Panc1 (cell line): Measurements from ENCODE around the gene SLC9A7. TPM values are rescaled to one million over a fixed set of nuclear protein-coding genes. Genes with fewer than 3 reads are reported as not detected.

Experiments used
- ATAC-seq: fragments of 200-7000 bp; cut with Tn5 transposase; 2 replicates; pipeline ENCODE4 v1.9.1; 2020; ENCODE audit warnings: mild to moderate bottlenecking, moderate library complexity
- BruUV-seq: library from RNA; stranded (reverse); fragments of 400-500 nt; replicated peaks from 2 replicates; lab custom pipeline; 2021; lab: Mats Ljungman, UMichigan
- CTCF ChIA-PET: fragments of 300-600 bp; sonication (Branson Sonifier 250); formaldehyde crosslinking; loops from one replicate; lab custom pipeline; 2022; ENCODE audit warnings: antibody characterized with exemption; lab: Charles Lee
- POLR2A ChIA-PET: fragments of 300-600 bp; sonication (Branson Sonifier 250); formaldehyde crosslinking; loops from one replicate; lab custom pipeline; 2022; ENCODE audit warnings: antibody characterized with exemption; lab: Charles Lee
- DNase-seq: peaks from one replicate; pipeline ENCODE4 v3.0.0-alpha.2; 2010; ENCODE audit warnings: low read depth, low spot score
- H3K27ac ChIP-seq: 2 replicates; pipeline ENCODE4 v1.5.1; 2011; ENCODE audit warnings: mild to moderate bottlenecking, low read length, inconsistent platforms
- H3K27me3 ChIP-seq: fragments of 200-500 bp; sonication (Bioruptor generic); 2 replicates; pipeline ENCODE4 v1.6.0; 2014; ENCODE audit warnings: low read length, inconsistent platforms; ENCODE audit not compliant: control insufficient read depth, insufficient read depth
- H3K36me3 ChIP-seq: fragments of 200-500 bp; sonication (Bioruptor generic); 2 replicates; pipeline ENCODE4 v1.5.1; 2014; ENCODE audit warnings: inconsistent platforms, mild to moderate bottlenecking, low read length, moderate library complexity; ENCODE audit not compliant: control insufficient read depth, insufficient read depth
- H3K4me1 ChIP-seq: 2 replicates; pipeline ENCODE4 v1.5.1; 2011; ENCODE audit warnings: inconsistent platforms, mild to moderate bottlenecking, low read length, moderate library complexity; ENCODE audit not compliant: control insufficient read depth, insufficient read depth
- H3K4me3 ChIP-seq, 2 experiments: 2 replicates each; pipeline ENCODE4 v1.5.1; 2011 to 2012; ENCODE audit warnings: low read depth in 2 of 2, low read length in 2 of 2, mild to moderate bottlenecking in 2 of 2, inconsistent platforms in 1 of 2, moderate library complexity in 1 of 2
- H3K9me3 ChIP-seq: fragments of 200-500 bp; sonication (Bioruptor generic); 2 replicates; pipeline ENCODE4 v1.5.1; 2014; ENCODE audit warnings: low read depth, mild to moderate bottlenecking, inconsistent platforms, low read length, moderate library complexity; ENCODE audit not compliant: control insufficient read depth, insufficient read depth
- CTCF ChIP-seq: fragments of 450-650 bp; IDR thresholded peaks from 2 replicates; pipeline ENCODE4 v1.5.1; 2017; ENCODE audit warnings: mild to moderate bottlenecking
- POLR2AphosphoS5 ChIP-seq: IDR thresholded peaks from 2 replicates; pipeline ENCODE4 v1.6.1; 2012; ENCODE audit warnings: mild to moderate bottlenecking, low read depth, low read length, moderate library complexity
- REST ChIP-seq, 2 experiments: IDR thresholded peaks; 2 replicates each; pipeline ENCODE4 v1.6.1; 2011 to 2012; ENCODE audit warnings: low read depth in 2 of 2, control low read depth in 1 of 2, low read length in 1 of 2, mild to moderate bottlenecking in 1 of 2, moderate library complexity in 1 of 2; ENCODE audit not compliant: insufficient read depth in 1 of 2
- SIN3A ChIP-seq: IDR thresholded peaks from 2 replicates; pipeline ENCODE4 v1.6.1; 2012; ENCODE audit warnings: low read depth, mild to moderate bottlenecking, low read length, moderate library complexity, borderline replicate concordance; ENCODE audit not compliant: insufficient read depth
- TCF7L2 ChIP-seq: IDR thresholded peaks from 2 replicates; pipeline ENCODE4 v1.6.1; 2011; ENCODE audit warnings: mild to moderate bottlenecking, low read depth, low read length, inconsistent platforms
- in situ Hi-C: cut with HindIII; loops from 2 replicates; pipeline ENCODE4 v1.10.0; 2016; ENCODE audit warnings: low sequenced_read_pairs, low pct_unique_long_range_greater_than_20kb
- intact Hi-C: fragments of 100-400 bp; cut with micrococcal nuclease; formaldehyde crosslinking; loops from one replicate; pipeline ENCODE4 v1.10.0; 2022; ENCODE audit not compliant: unreplicated experiment
- total RNA-seq: library from RNA; stranded (reverse); gene quantifications from one replicate; pipeline ENCODE4 v1.2.1, GENCODE V29; 2021; ENCODE audit not compliant: unreplicated experiment

The SLC9A7 gene
- total RNA-seq, 1 experiment from 2014 or later, result 80.4 TPM

- DNase-seq (no peak), ATAC-seq (no peak)
- ChIA-PET CTCF (no interaction called here), POLR2A (no interaction called here)
- no TSS peak for BruUV-seq
- peaks cover 13% of the 10 kb centered on the region for H3K4me1 ChIP-seq
- in situ Hi-C loops, result no loop called here
- H3K4me3 ChIP-seq, result no peak overlapping the region
- no peaks in the 10 kb centered on the region for H3K27me3 ChIP-seq
- TF ChIP-seq TCF7L2 (no peak), SIN3A (no peak), POLR2AphosphoS5 (no peak), REST (IDR thresholded peaks at IDR 0.05; ENCODE audit: insufficient read depth in 1 of 2, low read depth in 2 of 2, low read length in 1 of 2) (no peak), CTCF (no peak)
- H3K36me3 ChIP-seq, result no peaks in the 10 kb centered on the region
- intact Hi-C loops, result no loop called here
- no peak overlapping the region for H3K27ac ChIP-seq
- no peaks in the 10 kb centered on the region for H3K9me3 ChIP-seq
These were observed 43.4 kb downstream of the SLC9A7 start for GRCh38 chrX:46715530-46715929.

GRCh38 chrX:46713672-46714490 lies 45.0 kb downstream of the SLC9A7 start:
- Histone ChIP-seq H3K36me3 (no peaks in the 10 kb centered on the region), H3K9me3 (no peaks in the 10 kb centered on the region), H3K27ac (no peak overlapping the region), H3K4me1 (peaks cover 18% of the 10 kb centered on the region), H3K4me3 (no peak overlapping the region), H3K27me3 (no peaks in the 10 kb centered on the region)
- BruUV-seq, result no TSS peak
- DNase-seq, result no peak
- ATAC-seq, result no peak
- intact Hi-C loops (no loop called here), in situ Hi-C loops (no loop called here)
- POLR2A ChIA-PET, result no interaction called here
- CTCF ChIA-PET, result no interaction called here
- no peak for TF ChIP-seq CTCF
- no peak for TF ChIP-seq TCF7L2
- TF ChIP-seq REST (IDR thresholded peaks at IDR 0.05; ENCODE audit: insufficient read depth in 1 of 2, low read depth in 2 of 2, low read length in 1 of 2), result no peak
- no peak for TF ChIP-seq POLR2AphosphoS5
- TF ChIP-seq SIN3A, result no peak
